Psoas muscle (tissue), 8 donors: ENCODE data around the gene DOCK1. TPM values are rescaled to one million over a fixed set of nuclear protein-coding genes. Genes with fewer than 3 reads are reported as not detected.
A peak's percentile ranks its signal among the peaks of the same experiment; 100 is the strongest.

Experiments used
- ATAC-seq, 4 donors: fragments of 200-7000 bp; cut with Tn5 transposase; one replicate each; pipeline ENCODE4 v1.9.1; 2020; ENCODE audit warnings: moderate library complexity in 3 of 4, mild to moderate bottlenecking in 2 of 4
- DNase-seq, 2 donors: peaks; one replicate each; pipeline ENCODE4 v3.0.0-alpha.2; 2020
- H3K27ac ChIP-seq: fragments of 200-600 bp; one replicate; pipeline ENCODE4 v1.8.0; 2022
- H3K27me3 ChIP-seq, 3 donors: fragments of 200-600 bp in 1 of 3; one replicate each; pipeline versions ENCODE4 v1.6.1 to v1.8.0; 2013 to 2022; ENCODE audit warnings: low read length in 2 of 3, mild to moderate bottlenecking in 2 of 3, moderate library complexity in 1 of 3; ENCODE audit not compliant: insufficient read depth in 3 of 3
- H3K36me3 ChIP-seq, 2 donors: fragments of 200-600 bp in 1 of 2; one replicate each; pipeline versions ENCODE4 v1.6.1 to v1.8.0; 2013 to 2022; ENCODE audit warnings: low read depth in 1 of 2, mild to moderate bottlenecking in 1 of 2, moderate library complexity in 1 of 2; ENCODE audit not compliant: insufficient read depth in 1 of 2
- H3K4me1 ChIP-seq: fragments of 200-600 bp; one replicate; pipeline ENCODE4 v1.8.0; 2022
- H3K4me3 ChIP-seq: fragments of 200-600 bp; one replicate; pipeline ENCODE4 v1.8.0; 2022; ENCODE audit warnings: mild to moderate bottlenecking
- H3K9me3 ChIP-seq: fragments of 200-600 bp; one replicate; pipeline ENCODE4 v1.8.0; 2022
- WGBS, 3 donors: extraction: QIAGEN DNeasy Blood & Tissue Kit; methylation state at CpG; one replicate each; pipeline versions ENCODE4 v1.1.6 to v1.1.7; 2013; 5-methylcytosine and 5-hydroxymethylcytosine counted together
- intact Hi-C, 2 donors: fragments of 100-400 bp; cut with DNase I; formaldehyde crosslinking; loops; one replicate each; pipeline versions ENCODE4 v1.11.0 to v1.14.2; 2022
- polyA plus RNA-seq, 3 donors: library from polyadenylated mRNA; stranded (reverse); fragments of 200-250 nt; gene quantifications; one replicate each; pipeline ENCODE4 v1.2.3, GENCODE V29; 2013
- total RNA-seq, 4 donors: library from RNA; stranded (reverse); fragmentation: NEBNext Ultra II Directional in 2 of 4; extraction: Animal tissue kit (Norgen Biotek cat#: 25700) in 2 of 4; gene quantifications; one replicate each; pipeline versions ENCODE4 v1.2.1 to v1.2.4, GENCODE V29; 2021 to 2023
- TF ChIP-seq, protein P1 (sequence below): fragments of 200-600 bp; IDR thresholded peaks from one replicate; pipeline ENCODE4 v1.8.0; 2022; ENCODE audit warnings: antibody characterized with exemption
- donor health status: healthy with polysubstance abuse.
- donor health status: DM: no; HTN: no; CAD: no; lungs with moderate emphysema.
- donor health status: Bipolar disorder and iron deficiency.
- donor health status: healthy.
- donor health status: DM: yes; HTN: yes; CAD: no.
- donor health status: DM: no; HTN: no; CAD: no.
- donor health status: DM: no; HTN: no; CAD: no.
- donor health status: DM: yes; HTN: yes; CAD: no.

Gene DOCK1
- total and polyA plus RNA-seq, 7 donors, result 2.1 to 11.3 (median 5.4) TPM

DNA sequence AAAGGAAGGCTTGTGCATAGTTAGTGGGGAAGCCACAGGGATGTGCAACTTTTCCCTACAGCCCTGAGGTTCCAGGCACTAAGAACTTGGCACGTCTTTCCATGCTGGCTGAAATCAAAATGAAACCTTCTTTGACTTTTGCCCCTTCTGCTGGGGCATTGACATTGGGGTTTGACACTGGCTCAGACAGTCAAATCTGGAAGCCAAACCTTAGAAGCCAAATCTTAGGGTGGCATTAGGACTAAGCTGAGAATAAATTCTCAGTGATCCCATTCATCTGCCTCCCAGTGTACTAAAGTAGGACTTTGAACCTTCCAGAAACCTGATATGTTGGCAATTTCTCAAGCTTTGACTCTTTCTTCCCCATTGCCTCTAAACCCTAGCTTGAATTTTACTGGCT, 322.4 kb downstream of the DOCK1 start:
- 28 to 42% (median 34%) methylated on average over 1 of the region's 1 CpG for WGBS, 3 donors
- intact Hi-C loops, result no loop called here
- Histone ChIP-seq H3K27ac (no peak overlapping the region), H3K27me3 (no peaks in the 10 kb centered on the region), H3K4me3 (no peak overlapping the region), H3K4me1 (no peaks in the 10 kb centered on the region), H3K36me3 (no peaks in the 10 kb centered on the region), H3K9me3 (no peaks in the 10 kb centered on the region)
- no peak for ATAC-seq
- DNase-seq, result no peak
- TF ChIP-seq, protein P1, sequence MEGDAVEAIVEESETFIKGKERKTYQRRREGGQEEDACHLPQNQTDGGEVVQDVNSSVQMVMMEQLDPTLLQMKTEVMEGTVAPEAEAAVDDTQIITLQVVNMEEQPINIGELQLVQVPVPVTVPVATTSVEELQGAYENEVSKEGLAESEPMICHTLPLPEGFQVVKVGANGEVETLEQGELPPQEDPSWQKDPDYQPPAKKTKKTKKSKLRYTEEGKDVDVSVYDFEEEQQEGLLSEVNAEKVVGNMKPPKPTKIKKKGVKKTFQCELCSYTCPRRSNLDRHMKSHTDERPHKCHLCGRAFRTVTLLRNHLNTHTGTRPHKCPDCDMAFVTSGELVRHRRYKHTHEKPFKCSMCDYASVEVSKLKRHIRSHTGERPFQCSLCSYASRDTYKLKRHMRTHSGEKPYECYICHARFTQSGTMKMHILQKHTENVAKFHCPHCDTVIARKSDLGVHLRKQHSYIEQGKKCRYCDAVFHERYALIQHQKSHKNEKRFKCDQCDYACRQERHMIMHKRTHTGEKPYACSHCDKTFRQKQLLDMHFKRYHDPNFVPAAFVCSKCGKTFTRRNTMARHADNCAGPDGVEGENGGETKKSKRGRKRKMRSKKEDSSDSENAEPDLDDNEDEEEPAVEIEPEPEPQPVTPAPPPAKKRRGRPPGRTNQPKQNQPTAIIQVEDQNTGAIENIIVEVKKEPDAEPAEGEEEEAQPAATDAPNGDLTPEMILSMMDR, result no peak

DNA sequence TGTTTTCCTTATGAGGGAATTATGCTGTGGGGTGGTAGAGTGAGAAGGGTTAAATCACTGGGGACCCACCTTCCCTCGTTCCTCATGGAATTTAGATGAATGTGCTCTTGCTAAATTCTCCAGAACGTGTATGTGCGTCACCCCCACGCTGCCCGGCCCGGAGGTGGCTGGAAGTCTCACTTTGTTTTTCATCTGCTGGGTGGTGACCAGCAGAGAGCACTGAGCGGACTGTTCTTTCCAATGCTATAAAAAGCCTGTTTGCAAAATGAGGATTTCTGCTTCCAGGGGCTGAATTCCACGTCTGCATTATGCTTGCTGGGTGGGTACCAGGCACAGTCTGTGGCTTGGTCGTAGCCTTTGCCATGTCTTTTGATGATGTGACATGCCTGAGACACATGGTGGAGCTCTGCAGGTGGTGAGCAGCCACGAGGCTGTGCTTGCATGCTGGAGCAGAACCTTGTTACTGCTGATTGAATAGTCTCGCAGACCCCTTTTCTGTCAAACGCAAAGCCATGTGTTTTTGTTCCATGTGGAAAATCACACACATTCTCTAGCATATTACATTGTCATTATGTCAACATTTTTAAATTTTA, 323.1 kb downstream of the DOCK1 start:
- Histone ChIP-seq H3K27ac (no peak overlapping the region), H3K4me3 (no peak overlapping the region), H3K4me1 (no peaks in the 10 kb centered on the region), H3K36me3 (no peaks in the 10 kb centered on the region), H3K9me3 (no peaks in the 10 kb centered on the region), H3K27me3 (no peaks in the 10 kb centered on the region)
- intact Hi-C loops, result no loop called here
- WGBS, 3 donors, result 33 to 46% (median 41%) methylated on average over 12 of the region's 12 CpGs
- DNase-seq, result peak in 1 of 2 donors; percentile 19
- no peak for ATAC-seq
- TF ChIP-seq, protein P1, result no peak

DNA sequence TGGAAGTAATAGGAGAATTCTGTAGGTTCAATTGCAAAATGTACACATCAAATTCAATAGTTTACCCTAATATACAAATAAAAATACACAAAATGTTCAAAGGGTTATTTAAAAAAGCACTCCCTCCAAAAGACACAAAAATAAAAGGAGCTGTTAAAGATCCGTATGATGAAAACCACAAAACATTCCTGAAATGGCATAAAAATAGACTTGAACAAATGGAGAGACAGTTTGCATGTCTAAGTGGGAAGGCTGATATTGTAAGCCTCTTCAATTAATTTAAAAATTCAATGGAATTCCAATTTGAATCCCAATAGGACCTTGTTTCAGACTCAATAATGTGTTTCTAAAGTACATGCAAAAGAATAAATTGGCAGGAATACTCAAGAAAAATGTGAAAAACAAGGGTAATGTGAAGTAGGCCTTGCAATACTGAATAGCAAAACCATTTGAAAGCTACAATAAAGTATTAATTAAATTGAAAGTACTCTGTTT, 329.1 kb downstream of the DOCK1 start:
- 62 to 82% (median 77%) methylated on average over 1 of the region's 1 CpG for WGBS, 3 donors
- Histone ChIP-seq H3K4me1 (no peaks in the 10 kb centered on the region), H3K36me3 (no peaks in the 10 kb centered on the region), H3K4me3 (no peak overlapping the region), H3K27ac (no peak overlapping the region), H3K9me3 (no peaks in the 10 kb centered on the region), H3K27me3 (no peaks in the 10 kb centered on the region)
- ATAC-seq, result no peak
- TF ChIP-seq, protein P1, result no peak
- no peak for DNase-seq
- intact Hi-C loops, result no loop called here

DNA sequence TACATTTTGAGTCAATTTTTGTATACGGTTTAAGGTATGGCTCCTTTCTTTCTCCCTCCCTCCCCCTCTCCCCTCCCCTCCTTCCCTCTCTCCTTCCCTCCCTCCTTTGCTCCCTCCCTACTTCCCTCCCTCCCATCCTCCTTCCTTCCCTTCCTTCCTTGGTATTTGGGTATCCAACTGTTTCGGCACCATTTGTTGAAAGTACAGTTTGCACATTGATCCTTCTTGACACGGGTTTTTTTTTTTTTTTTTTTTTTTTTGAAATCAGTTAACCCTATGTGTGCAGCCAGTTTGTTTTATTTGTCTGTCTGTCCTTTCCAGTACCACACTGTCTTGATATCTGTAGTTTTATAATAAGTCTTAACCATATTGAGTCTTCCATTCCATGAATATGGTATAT, 331.0 kb downstream of the DOCK1 start:
- TF ChIP-seq, protein P1, result no peak
- Histone ChIP-seq H3K27ac (no peak overlapping the region), H3K36me3 (no peaks in the 10 kb centered on the region), H3K27me3 (no peaks in the 10 kb centered on the region), H3K4me1 (no peaks in the 10 kb centered on the region), H3K4me3 (no peak overlapping the region), H3K9me3 (no peaks in the 10 kb centered on the region)
- no peak for DNase-seq
- 75 to 83% (median 80%) methylated on average over 3 of the region's 3 CpGs for WGBS, 3 donors
- ATAC-seq, result no peak
- intact Hi-C loops, result no loop called here

DNA sequence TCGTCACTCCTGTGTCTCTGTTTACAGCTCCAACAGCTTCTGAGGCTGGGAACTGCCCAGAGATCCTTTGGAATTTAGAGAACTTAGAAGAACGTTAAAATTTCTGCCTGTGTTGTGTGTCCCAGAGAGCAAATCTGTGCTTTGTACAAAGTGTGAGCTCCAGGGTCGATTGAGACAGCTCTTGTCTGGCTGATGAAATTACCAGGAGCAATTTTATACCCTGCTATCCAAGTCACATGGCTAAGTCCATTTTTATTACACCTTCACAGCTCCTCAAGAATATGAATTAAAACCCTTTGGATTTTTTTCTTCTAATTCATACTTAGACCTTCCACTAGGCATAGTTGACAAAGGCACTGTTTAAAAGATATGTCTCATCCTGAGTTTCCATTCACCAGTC, 337.7 kb downstream of the DOCK1 start:
- H3K4me1 ChIP-seq, result no peaks in the 10 kb centered on the region
- intact Hi-C loops, result no loop called here
- TF ChIP-seq, protein P1, result no peak
- no peak overlapping the region for H3K4me3 ChIP-seq
- H3K27me3 ChIP-seq, result no peaks in the 10 kb centered on the region
- WGBS, 3 donors, result 35 to 51% (median 39%) methylated on average over 3 of the region's 3 CpGs
- H3K9me3 ChIP-seq, result no peaks in the 10 kb centered on the region
- ATAC-seq, result no peak
- no peak for DNase-seq
- no peak overlapping the region for H3K27ac ChIP-seq
- H3K36me3 ChIP-seq, result no peaks in the 10 kb centered on the region
